Caco-2 (cell line): ENCODE data around the gene ABO. TPM values are rescaled to one million over a fixed set of nuclear protein-coding genes. Genes with fewer than 3 reads are reported as not detected.
"Not testable (repeated sequence)": the region's sequence is repeated elsewhere in the genome, so short reads cannot be mapped to it uniquely, and the experiment has no call there.

ENCODE experiments used
- BruUV-seq: library from RNA; stranded (reverse); fragments of 400-500 nt; replicated peaks from 2 replicates; lab custom pipeline; 2021; lab: Mats Ljungman, UMichigan
- CTCF ChIA-PET: fragments of 300-600 bp; sonication (Branson Sonifier 250); formaldehyde crosslinking; loops from one replicate; lab custom pipeline; 2022; ENCODE audit warnings: antibody characterized with exemption; lab: Charles Lee
- POLR2A ChIA-PET: fragments of 300-600 bp; sonication (Branson Sonifier 250); formaldehyde crosslinking; loops from one replicate; lab custom pipeline; 2022; ENCODE audit warnings: antibody characterized with exemption; lab: Charles Lee
- DNase-seq, 2 experiments: peaks; one replicate each; pipeline versions ENCODE4 v3.0.0 to v3.0.0-alpha.2; 2020 to 2022
- H3K27me3 ChIP-seq: replicated peaks from 2 replicates; pipeline ENCODE4 v1.6.0; 2011; ENCODE audit warnings: low read length; ENCODE audit not compliant: control insufficient read depth, insufficient read depth
- H3K36me3 ChIP-seq: 2 replicates; pipeline ENCODE4 v1.5.1; 2011; ENCODE audit warnings: low read length; ENCODE audit not compliant: control insufficient read depth, insufficient read depth
- H3K4me1 ChIP-seq: fragments of 250-450 bp; sonication (Bioruptor Pico); 2 replicates; pipeline ENCODE4 v1.5.1; 2020; ENCODE audit warnings: mild to moderate bottlenecking
- H3K4me3 ChIP-seq: 2 replicates; pipeline ENCODE4 v1.5.1; 2011; ENCODE audit warnings: low read depth, mild to moderate bottlenecking, control low read depth, low read length
- H3K9me3 ChIP-seq: fragments of 250-450 bp; sonication (Bioruptor Pico); 2 replicates; pipeline ENCODE4 v1.5.1; 2020; ENCODE audit warnings: mild to moderate bottlenecking, moderate library complexity
- H3K27ac Mint-ChIP-seq: one replicate; pipeline ENCODE4 v1.8.0; 2022; ENCODE audit warnings: mixed read lengths; ENCODE audit not compliant: unreplicated experiment
- H3K27me3 Mint-ChIP-seq: one replicate; pipeline ENCODE4 v1.8.0; 2022; ENCODE audit warnings: mixed read lengths; ENCODE audit not compliant: insufficient read depth, unreplicated experiment
- H3K36me3 Mint-ChIP-seq: one replicate; pipeline ENCODE4 v1.8.0; 2022; ENCODE audit warnings: mild to moderate bottlenecking, mixed read lengths; ENCODE audit not compliant: insufficient read depth, unreplicated experiment
- H3K4me1 Mint-ChIP-seq: one replicate; pipeline ENCODE4 v1.8.0; 2022; ENCODE audit warnings: low read depth, mixed read lengths; ENCODE audit not compliant: unreplicated experiment
- H3K4me3 Mint-ChIP-seq: one replicate; pipeline ENCODE4 v1.8.0; 2022; ENCODE audit warnings: mild to moderate bottlenecking, moderate library complexity, mixed read lengths; ENCODE audit not compliant: unreplicated experiment
- H3K9me3 Mint-ChIP-seq: one replicate; pipeline ENCODE4 v1.8.0; 2022; ENCODE audit warnings: mixed read lengths; ENCODE audit not compliant: unreplicated experiment
- intact Hi-C: fragments of 100-400 bp; cut with micrococcal nuclease; formaldehyde crosslinking; loops from one replicate; pipeline ENCODE4 v1.10.0; 2022; ENCODE audit not compliant: unreplicated experiment
- total RNA-seq: library from RNA; stranded (reverse); gene quantifications from 2 replicates; pipeline ENCODE4 v1.2.3, GENCODE V29; 2022
- TF ChIP-seq, protein P1 (sequence below), 2 experiments: fragments of 200-600 bp in 1 of 2; IDR thresholded peaks; 1 replicate in 1 of 2; 2 replicates in 1 of 2; pipeline versions ENCODE4 v1.5.1 to v1.8.0; 2011 to 2022; ENCODE audit warnings: antibody characterized with exemption in 1 of 2, control low read depth in 1 of 2, inconsistent platforms in 1 of 2, low read depth in 1 of 2, low read length in 1 of 2, mild to moderate bottlenecking in 1 of 2, moderate library complexity in 1 of 2; ENCODE audit not compliant: insufficient read depth in 1 of 2, severe bottlenecking in 1 of 2, unreplicated experiment in 1 of 2

ABO gene
- total RNA-seq, 1 experiment from 2014 or later = not detected

GRCh38 chr9:133235549-133236222 is 39.3 kb downstream of the ABO start:
- CTCF ChIA-PET = interaction anchor here (0.5 kb wide), 1 partner anchor 47 kb away, joined by 6 read pairs; no protein-coding TSS in a partner anchor

DNA sequence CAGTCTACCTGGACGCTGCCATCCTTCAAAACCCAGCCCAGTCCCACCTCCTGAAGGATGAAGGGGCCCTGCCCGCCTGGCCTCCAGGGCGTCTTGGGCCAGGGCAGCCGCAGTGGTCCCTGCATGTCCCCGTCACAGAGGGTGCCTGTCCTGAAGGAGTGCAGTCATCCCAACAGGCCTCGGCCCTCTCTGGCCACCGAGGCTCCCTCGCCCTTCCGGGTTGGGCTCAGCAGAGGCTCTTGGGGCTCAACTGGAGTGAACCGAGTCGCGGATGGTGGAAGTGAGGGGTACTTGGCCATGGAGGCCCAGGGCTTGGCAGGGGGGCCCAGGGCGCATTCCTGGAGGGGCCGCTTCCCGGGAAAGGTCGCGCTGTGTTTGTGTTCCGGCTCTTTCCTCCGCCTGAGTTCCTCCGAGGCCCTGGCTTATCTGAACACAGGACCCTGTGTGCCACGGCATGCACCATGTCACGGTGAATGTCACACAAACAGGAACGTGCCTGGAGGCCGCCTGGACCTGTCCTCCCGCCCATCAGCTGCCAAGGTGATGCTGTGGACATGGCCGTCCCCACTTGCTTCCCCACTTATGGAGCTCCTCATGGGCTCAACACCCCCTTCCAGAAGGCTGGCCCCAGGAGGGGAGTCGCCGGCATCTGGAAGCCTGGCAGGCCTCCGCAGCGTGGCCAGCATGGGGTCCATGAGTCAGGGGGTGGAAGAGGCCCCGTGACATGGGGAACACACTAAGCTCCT is 40.3 kb downstream of the ABO start:
- peaks cover 9% of the 10 kb centered on the region for H3K4me1 ChIP-seq
- DNase-seq = no peak
- H3K27me3 ChIP-seq = no peaks in the 10 kb centered on the region
- Mint-ChIP-seq H3K9me3 (peaks cover 7% of the 10 kb centered on the region), H3K4me1 (no peaks in the 10 kb centered on the region), H3K36me3 (no peaks in the 10 kb centered on the region), H3K27me3 (no peaks in the 10 kb centered on the region), H3K4me3 (no peak overlapping the region), H3K27ac (no peak overlapping the region)
- no peaks in the 10 kb centered on the region for H3K36me3 ChIP-seq
- intact Hi-C loops = no loop called here
- BruUV-seq = no TSS peak
- CTCF ChIA-PET = no interaction called here
- H3K4me3 ChIP-seq = no peak overlapping the region
- POLR2A ChIA-PET = no interaction called here
- TF ChIP-seq, protein P1, sequence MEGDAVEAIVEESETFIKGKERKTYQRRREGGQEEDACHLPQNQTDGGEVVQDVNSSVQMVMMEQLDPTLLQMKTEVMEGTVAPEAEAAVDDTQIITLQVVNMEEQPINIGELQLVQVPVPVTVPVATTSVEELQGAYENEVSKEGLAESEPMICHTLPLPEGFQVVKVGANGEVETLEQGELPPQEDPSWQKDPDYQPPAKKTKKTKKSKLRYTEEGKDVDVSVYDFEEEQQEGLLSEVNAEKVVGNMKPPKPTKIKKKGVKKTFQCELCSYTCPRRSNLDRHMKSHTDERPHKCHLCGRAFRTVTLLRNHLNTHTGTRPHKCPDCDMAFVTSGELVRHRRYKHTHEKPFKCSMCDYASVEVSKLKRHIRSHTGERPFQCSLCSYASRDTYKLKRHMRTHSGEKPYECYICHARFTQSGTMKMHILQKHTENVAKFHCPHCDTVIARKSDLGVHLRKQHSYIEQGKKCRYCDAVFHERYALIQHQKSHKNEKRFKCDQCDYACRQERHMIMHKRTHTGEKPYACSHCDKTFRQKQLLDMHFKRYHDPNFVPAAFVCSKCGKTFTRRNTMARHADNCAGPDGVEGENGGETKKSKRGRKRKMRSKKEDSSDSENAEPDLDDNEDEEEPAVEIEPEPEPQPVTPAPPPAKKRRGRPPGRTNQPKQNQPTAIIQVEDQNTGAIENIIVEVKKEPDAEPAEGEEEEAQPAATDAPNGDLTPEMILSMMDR (IDR thresholded peaks at IDR 0.05; ENCODE audit: insufficient read depth in 1 of 2, low read depth in 1 of 2, low read length in 1 of 2, severe bottlenecking in 1 of 2, unreplicated experiment in 1 of 2) = no peak
- H3K9me3 ChIP-seq = no peaks in the 10 kb centered on the region

More at GRCh38 chr9:133235549-133236222, 39.3 kb downstream of the ABO start:
- no peak overlapping the region for H3K27ac Mint-ChIP-seq
- DNase-seq = no peak
- BruUV-seq = no TSS peak
- H3K36me3 Mint-ChIP-seq = no peaks in the 10 kb centered on the region
- TF ChIP-seq, protein P1 (IDR thresholded peaks at IDR 0.05; ENCODE audit: insufficient read depth in 1 of 2, low read depth in 1 of 2, low read length in 1 of 2, severe bottlenecking in 1 of 2, unreplicated experiment in 1 of 2) = no peak
- POLR2A ChIA-PET = no interaction called here
- no peaks in the 10 kb centered on the region for H3K27me3 ChIP-seq
- no peak overlapping the region for H3K4me3 Mint-ChIP-seq
- H3K27me3 Mint-ChIP-seq = no peaks in the 10 kb centered on the region
- peaks cover 10% of the 10 kb centered on the region for H3K4me1 ChIP-seq
- H3K4me1 Mint-ChIP-seq = no peaks in the 10 kb centered on the region
- H3K9me3 Mint-ChIP-seq = no peaks in the 10 kb centered on the region
- H3K36me3 ChIP-seq = no peaks in the 10 kb centered on the region
- H3K9me3 ChIP-seq = no peaks in the 10 kb centered on the region
- intact Hi-C loops = no loop called here
- no peak overlapping the region for H3K4me3 ChIP-seq

DNA sequence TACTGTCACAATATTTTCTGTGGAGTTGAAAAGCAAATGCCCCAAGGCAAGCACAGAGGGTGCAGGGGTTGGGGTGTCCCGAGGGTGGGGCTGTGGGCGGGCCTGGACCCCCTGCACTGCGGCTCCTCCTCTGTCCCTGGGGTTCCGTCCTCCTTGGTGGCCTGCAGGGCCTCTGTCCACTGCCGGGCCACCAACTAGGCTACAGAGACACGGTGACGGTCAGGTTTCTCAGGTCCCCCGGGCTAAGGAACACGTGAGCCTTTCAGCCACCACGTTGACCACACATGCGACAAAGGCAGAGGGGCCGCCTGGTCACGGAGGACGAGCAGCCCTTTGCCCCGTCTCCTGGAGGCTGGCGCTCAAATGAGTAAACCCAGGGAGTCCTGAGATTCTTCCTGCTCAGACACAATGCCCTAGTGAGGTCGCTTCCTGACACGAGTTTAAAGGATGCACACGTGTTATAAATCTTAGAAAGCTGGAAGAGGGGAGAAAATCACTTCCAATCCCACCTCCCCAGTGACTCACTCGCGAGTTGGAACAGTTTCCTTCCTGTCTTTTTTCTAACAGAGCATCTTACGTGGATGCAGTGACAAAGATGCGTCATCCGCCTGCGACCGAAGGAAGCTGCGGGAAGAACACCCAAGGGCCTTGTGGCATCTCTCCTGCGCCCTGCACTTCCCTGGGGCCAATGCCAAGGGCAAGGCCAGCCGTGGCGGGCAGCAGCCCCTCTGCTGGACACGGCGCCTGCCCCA is 41.1 kb downstream of the ABO start:
- intact Hi-C loops = no loop called here
- TF ChIP-seq, protein P1 (IDR thresholded peaks at IDR 0.05; ENCODE audit: insufficient read depth in 1 of 2, low read depth in 1 of 2, low read length in 1 of 2, severe bottlenecking in 1 of 2, unreplicated experiment in 1 of 2) = no peak
- Histone ChIP-seq H3K9me3 (no peaks in the 10 kb centered on the region), H3K27me3 (no peaks in the 10 kb centered on the region), H3K4me1 (peaks cover 6% of the 10 kb centered on the region; the same call in 1 of the 2 replicates), H3K4me3 (no peak overlapping the region), H3K36me3 (no peaks in the 10 kb centered on the region)
- Mint-ChIP-seq H3K27me3 (no peaks in the 10 kb centered on the region), H3K4me3 (no peak overlapping the region), H3K36me3 (no peaks in the 10 kb centered on the region), H3K4me1 (no peaks in the 10 kb centered on the region), H3K27ac (no peak overlapping the region), H3K9me3 (peaks cover 11% of the 10 kb centered on the region)
- ChIA-PET CTCF (no interaction called here), POLR2A (no interaction called here)
- DNase-seq = no peak
- BruUV-seq = no TSS peak

DNA sequence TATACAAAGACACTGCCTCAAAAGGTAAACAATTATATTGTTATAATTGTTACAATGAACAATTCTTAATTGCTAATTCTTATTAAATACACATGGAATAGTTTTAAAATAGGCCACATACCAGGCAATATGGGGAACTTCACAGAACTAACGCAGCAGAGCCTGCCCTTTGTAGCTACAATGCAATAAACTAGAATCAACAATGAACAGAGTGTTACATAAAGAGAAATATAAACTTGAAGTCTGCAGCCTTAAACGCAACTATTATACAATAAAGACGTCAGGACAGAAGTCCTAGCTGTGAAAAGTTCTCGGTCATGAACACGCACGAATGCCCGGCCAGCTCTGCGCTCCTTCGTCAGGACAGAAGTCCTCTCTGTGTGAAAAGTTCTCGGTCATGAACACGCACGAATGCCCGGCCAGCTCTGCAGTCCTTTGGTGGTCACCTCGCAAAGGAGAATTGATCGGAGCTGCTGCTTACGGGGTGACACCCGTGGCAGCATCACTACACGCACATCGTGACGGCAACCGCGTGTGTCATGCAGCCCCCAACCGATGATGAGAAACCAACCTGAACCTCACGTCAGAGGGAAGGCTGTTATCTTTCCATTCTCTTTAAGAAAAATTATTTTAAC is 43.0 kb downstream of the ABO start:
- H3K27ac Mint-ChIP-seq, H3K27me3 ChIP-seq, H3K4me1 ChIP-seq, H3K9me3 ChIP-seq, H3K36me3 ChIP-seq, H3K4me3 Mint-ChIP-seq, CTCF ChIA-PET, H3K4me1 Mint-ChIP-seq, POLR2A ChIA-PET, BruUV-seq, intact Hi-C loops, H3K36me3 Mint-ChIP-seq, H3K27me3 Mint-ChIP-seq, H3K4me3 ChIP-seq, DNase-seq: not testable (repeated sequence)
- peaks cover 11% of the 10 kb centered on the region for H3K9me3 Mint-ChIP-seq
